ENCODE data around the gene LMOD2.

DNA sequence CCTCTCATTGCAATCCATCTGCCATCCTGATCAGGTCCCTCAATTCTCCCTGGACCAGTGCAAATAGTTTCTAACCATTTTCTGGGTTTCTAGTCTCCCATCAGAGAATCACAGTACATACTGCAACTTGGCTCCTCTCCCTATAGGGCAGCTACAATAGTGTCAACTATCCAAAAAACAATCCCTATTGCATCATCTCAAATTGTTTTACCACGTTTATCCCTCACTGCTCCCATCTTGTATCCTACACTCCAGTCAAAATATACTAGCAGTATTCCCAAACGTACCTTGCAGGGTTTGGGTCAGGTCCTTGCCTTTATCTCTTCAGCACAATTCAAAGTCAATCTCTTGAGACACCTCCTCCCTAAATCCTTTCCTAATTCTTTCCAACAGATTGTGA, 30.4 kb upstream of the LMOD2 start:
- no peak for TF ChIP-seq POLR2A (IDR thresholded peaks at IDR 0.05)
- no peak for TF ChIP-seq POLR2AphosphoS5 (IDR thresholded peaks at IDR 0.05)
